GM21825 (cell line): Measurements from ENCODE around the gene PANK4.
A peak's percentile ranks its signal among the peaks of the same experiment; 100 is the strongest.

Source experiments
- ATAC-seq: cut with Tn5 transposase; IDR thresholded peaks from one replicate; pipeline ENCODE4 v1.9.1; 2021; ENCODE audit warnings: mild to moderate bottlenecking, moderate library complexity; ENCODE audit not compliant: unreplicated experiment

Gene PANK4

GRCh38 chr1:2530513-2531361, 4.3 kb upstream of the PANK4 start:
- no peak for ATAC-seq

GRCh38 chr1:2529784-2530512, 3.6 kb upstream of the PANK4 start, which contains the start of gene HES5:
Gene HES5 (minus strand): TSS chr1:2530263. CDS start chr1:2530164, 99 bp downstream.
- ATAC-seq = no peak

- no peak for ATAC-seq
Measured at GRCh38 chr1:2528966-2529783, 2.8 kb upstream of the PANK4 start.

- ATAC-seq = no peak
Measured at GRCh38 chr1:2528611-2528965, 2.2 kb upstream of the PANK4 start.

GRCh38 chr1:2528016-2528415, 1.6 kb upstream of the PANK4 start:
- no peak for ATAC-seq

GRCh38 chr1:2527556-2527860, 1.1 kb upstream of the PANK4 start:
- ATAC-seq = no peak

GRCh38 chr1:2526824-2527555, 594 bp upstream of the PANK4 start:
- ATAC-seq = peak; percentile 37

GRCh38 chr1:2525572-2525919, 850 bp downstream of the PANK4 start:
- ATAC-seq = no peak

GRCh38 chr1:2523891-2524609, 2.3 kb downstream of the PANK4 start:
- no peak for ATAC-seq

GRCh38 chr1:2523191-2523890, 3.1 kb downstream of the PANK4 start:
- no peak for ATAC-seq

- ATAC-seq = no peak
Measured at GRCh38 chr1:2522230-2522629, 4.2 kb downstream of the PANK4 start.

GRCh38 chr1:2520806-2521205, 5.6 kb downstream of the PANK4 start:
- no peak for ATAC-seq

GRCh38 chr1:2520206-2520605, 6.2 kb downstream of the PANK4 start:
- ATAC-seq = no peak

- ATAC-seq = no peak
Measured at GRCh38 chr1:2519729-2520128, 6.7 kb downstream of the PANK4 start.

- ATAC-seq = no peak
Measured at GRCh38 chr1:2519029-2519685, 7.2 kb downstream of the PANK4 start.

- ATAC-seq = no peak
Measured at GRCh38 chr1:2518528-2518927, 7.9 kb downstream of the PANK4 start.

GRCh38 chr1:2517966-2518365, 8.4 kb downstream of the PANK4 start:
- ATAC-seq = no peak

- ATAC-seq = no peak
Measured at GRCh38 chr1:2516946-2517345, 9.4 kb downstream of the PANK4 start.

GRCh38 chr1:2516124-2516523, 10.3 kb downstream of the PANK4 start:
- ATAC-seq = no peak
